Stimulated activated effector memory CD8-positive, alpha-beta T cell treated with anti-CD3 and anti-CD28 coated beads, Interleukin-12 subunit alpha, Interleukin-12 subunit beta, amount 100 ng/mL, for 72 hours (primary cell): ENCODE results near the gene ITGAV.

Experiments
- ATAC-seq: fragments of 150-1000 bp; cut with Tn5 transposase; 2 replicates; pipeline ENCODE4 v1.10.0; 2021
- DNase-seq, 2 donors: peaks; one replicate each; pipeline ENCODE4 v3.0.0; 2021 to 2022; ENCODE audit warnings: low spot score in 2 of 2
- H3K27ac Mint-ChIP-seq: one replicate; pipeline ENCODE4 v1.8.0; 2022; ENCODE audit warnings: mild to moderate bottlenecking, mixed read lengths
- H3K36me3 Mint-ChIP-seq: one replicate; pipeline ENCODE4 v1.8.0; 2022; ENCODE audit warnings: mild to moderate bottlenecking, mixed read lengths
- H3K4me1 Mint-ChIP-seq: one replicate; pipeline ENCODE4 v1.8.0; 2022; ENCODE audit warnings: mixed read lengths
- H3K4me3 Mint-ChIP-seq: one replicate; pipeline ENCODE4 v1.8.0; 2022; ENCODE audit warnings: mild to moderate bottlenecking, mixed read lengths
- H3K9me3 Mint-ChIP-seq: one replicate; pipeline ENCODE4 v1.8.0; 2022; ENCODE audit warnings: mixed read lengths

The ITGAV gene

DNA sequence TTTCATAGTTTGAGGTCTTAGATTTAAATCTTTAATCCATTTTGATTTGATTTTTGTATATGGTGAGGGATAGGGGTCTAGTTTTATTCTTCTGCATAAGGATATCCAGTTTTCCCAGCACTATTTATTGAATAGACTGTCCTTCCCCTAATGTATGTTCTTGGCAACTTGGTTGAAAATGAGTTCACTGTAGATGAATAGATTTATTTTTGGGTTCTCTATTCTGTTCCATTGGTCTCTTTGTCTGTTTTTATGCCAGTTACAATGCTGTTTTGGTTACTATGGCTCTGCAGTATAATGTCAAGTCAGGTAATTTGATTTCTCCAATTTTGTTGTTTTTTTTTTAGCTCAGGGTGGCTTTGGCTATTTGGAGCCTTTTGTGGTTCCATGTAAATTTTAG is 109.9 kb downstream of the ITGAV start:
- Mint-ChIP-seq H3K4me1 (peaks cover 2% of the 10 kb centered on the region), H3K9me3 (no peaks in the 10 kb centered on the region)

DNA sequence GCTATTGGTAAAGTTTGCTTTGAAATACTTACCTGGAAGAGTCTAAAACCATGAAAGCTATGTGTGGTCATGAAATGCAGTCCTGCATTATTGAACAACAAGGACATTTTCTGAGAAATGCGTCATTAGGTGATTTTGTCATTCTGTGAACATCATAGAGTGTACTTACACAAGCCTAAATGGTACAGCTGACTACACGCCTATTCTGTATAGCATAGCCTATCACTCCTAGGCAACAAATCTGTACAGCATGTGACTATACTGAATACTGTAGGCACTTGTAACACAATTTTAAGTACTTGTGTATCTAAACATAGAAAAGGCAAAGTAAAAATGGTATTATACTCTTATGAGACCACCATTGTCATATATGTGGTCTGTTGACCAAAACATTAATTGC is 112.2 kb downstream of the ITGAV start:
- ATAC-seq: no peak
- Mint-ChIP-seq H3K4me1 (no peaks in the 10 kb centered on the region), H3K4me3 (no peak overlapping the region)

More for the DNA sequence above, 109.9 kb downstream of the ITGAV start:
- no peak for DNase-seq
- no peaks in the 10 kb centered on the region for H3K36me3 Mint-ChIP-seq
- no peak overlapping the region for H3K27ac Mint-ChIP-seq
- no peak for ATAC-seq
- H3K4me3 Mint-ChIP-seq: no peak overlapping the region

DNA sequence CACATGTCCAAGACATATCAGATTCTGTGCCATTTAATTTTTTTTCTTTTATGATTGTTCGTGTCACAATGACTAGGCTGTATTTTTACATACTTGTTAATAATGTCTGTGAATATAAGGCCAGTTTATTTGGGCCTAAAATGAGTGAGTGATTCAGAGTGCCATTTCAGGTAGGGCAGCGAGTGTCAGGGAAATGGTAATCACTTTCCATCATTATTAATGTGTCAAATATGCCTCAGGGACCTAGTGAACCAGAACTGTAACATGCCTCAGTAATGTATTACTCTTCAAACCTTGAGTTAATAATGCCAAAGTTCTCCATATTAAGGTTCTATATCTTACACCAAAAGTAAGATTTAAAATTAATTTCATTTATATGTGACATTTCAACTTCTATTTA is 112.6 kb downstream of the ITGAV start:
- no peaks in the 10 kb centered on the region for H3K4me1 Mint-ChIP-seq
- no peak overlapping the region for H3K4me3 Mint-ChIP-seq
- no peak overlapping the region for H3K27ac Mint-ChIP-seq
- ATAC-seq (no peak), DNase-seq (no peak)
- no peaks in the 10 kb centered on the region for H3K36me3 Mint-ChIP-seq
- no peaks in the 10 kb centered on the region for H3K9me3 Mint-ChIP-seq

More for the DNA sequence above, 112.2 kb downstream of the ITGAV start:
- no peaks in the 10 kb centered on the region for H3K9me3 Mint-ChIP-seq
- DNase-seq: no peak
- H3K36me3 Mint-ChIP-seq: no peaks in the 10 kb centered on the region
- H3K27ac Mint-ChIP-seq: no peak overlapping the region

DNA sequence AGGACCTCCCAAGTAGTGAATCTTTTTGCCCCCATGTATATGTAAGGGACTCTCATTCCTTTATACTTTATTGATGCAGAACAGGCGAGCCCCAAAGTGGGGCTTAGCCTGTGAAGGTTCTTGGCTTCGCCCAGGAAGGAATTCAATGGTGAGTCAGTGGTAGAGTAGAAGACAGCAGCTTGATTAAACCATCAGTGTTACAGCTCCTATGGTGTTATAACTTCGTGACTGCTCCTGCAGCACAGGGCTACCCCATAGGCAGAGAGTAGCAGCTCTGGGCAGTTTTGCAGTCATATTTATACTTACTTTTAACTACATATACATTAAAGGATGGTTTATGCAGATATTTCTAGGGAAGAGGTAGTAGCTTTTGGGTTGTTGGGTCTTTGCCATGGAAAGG is 115.0 kb downstream of the ITGAV start:
- Mint-ChIP-seq H3K4me1 (no peaks in the 10 kb centered on the region), H3K36me3 (no peaks in the 10 kb centered on the region), H3K27ac (no peak overlapping the region), H3K4me3 (no peak overlapping the region), H3K9me3 (no peaks in the 10 kb centered on the region)
- DNase-seq (no peak), ATAC-seq (peak; percentile 52)

DNA sequence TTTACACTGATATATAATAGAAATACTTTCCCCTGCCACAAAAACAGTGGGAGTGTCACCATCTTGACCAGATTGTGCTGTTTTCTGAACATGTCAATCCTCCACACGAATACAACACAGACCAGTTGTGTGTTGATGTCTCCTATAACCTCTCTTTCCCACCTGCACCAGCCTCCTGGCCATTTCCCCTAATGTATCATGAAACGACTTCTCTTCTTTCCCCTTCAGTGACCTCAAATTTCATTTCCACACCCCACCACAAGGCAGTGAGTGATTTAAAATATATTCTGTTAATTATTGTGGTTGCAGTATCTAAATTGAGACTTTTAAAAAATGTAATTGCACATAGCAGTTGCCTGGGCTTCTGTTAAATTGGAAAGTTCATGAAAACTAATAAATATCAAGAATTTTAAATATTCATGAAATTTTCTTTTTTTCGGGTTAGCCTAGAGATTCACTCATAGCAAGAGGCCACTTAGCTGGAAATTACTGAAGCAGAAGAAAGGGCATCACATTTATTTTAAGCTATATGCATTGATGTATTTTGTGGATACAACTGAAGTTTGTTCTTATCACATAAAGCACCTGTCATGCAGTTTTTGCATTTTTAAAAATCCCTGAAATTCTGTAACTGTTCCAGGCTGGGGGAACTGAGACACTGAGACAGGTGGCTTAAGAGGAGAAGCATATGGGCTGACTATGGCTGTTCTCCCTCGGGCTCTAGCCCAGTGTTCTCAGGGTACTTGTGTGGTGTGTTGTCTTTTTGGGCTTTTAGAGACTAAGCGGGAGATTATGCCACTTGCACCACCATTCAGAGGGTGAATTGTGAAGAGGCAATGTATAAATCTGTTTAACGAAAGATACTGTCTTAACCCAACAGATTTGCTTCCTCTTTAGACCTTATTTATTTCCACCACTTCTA is 119.9 kb downstream of the ITGAV start:
- H3K27ac Mint-ChIP-seq: no peak overlapping the region
- ATAC-seq: no peak

DNA sequence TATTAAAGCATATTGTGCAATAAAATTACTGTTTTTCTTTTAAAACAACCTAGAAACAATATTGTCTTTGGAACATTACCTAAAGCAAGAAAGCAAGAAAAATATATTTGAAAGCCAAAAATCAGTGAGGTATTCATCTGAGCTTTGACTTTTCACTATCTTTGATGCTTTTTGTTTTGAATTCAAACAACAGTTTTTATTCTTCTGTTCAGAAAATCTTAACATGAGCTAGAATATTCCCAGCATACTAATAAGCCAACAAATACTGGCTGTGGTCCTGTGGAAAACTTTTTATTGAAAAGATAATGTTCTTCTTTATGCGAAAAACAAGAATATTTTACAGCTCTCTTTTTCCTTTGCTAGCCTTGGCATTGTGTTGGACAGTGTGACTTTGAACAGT is 123.8 kb downstream of the ITGAV start:
- DNase-seq: no peak
- no peaks in the 10 kb centered on the region for H3K9me3 Mint-ChIP-seq
- no peak for ATAC-seq
- no peaks in the 10 kb centered on the region for H3K4me1 Mint-ChIP-seq
- no peak overlapping the region for H3K4me3 Mint-ChIP-seq
- no peak overlapping the region for H3K27ac Mint-ChIP-seq
- H3K36me3 Mint-ChIP-seq: no peaks in the 10 kb centered on the region

More for the DNA sequence above, 119.9 kb downstream of the ITGAV start:
- no peak overlapping the region for H3K4me3 Mint-ChIP-seq
- no peaks in the 10 kb centered on the region for H3K36me3 Mint-ChIP-seq
- DNase-seq: no peak
- no peaks in the 10 kb centered on the region for H3K9me3 Mint-ChIP-seq
- no peaks in the 10 kb centered on the region for H3K4me1 Mint-ChIP-seq

DNA sequence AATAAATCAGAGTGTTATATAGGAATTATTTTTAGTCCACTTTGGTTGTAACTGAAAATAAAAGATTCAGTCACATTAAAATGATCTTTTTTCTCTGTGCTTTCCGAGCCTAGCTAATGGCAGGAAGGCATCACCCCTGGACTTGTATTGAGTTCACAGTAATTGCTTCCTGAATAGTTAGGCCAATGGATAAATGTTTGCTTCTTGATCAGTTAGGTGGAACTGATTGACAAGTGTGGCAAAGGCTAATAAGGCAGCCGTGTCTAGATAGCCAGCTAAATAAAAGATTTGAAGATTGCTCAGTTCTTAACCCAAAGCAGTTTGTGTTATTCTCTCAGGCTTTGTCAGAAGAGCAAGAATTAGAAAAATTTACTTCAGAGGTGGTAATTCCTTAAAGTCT is 124.8 kb downstream of the ITGAV start:
- no peaks in the 10 kb centered on the region for H3K9me3 Mint-ChIP-seq
- H3K4me3 Mint-ChIP-seq: no peak overlapping the region
- H3K4me1 Mint-ChIP-seq: no peaks in the 10 kb centered on the region
- ATAC-seq (no peak), DNase-seq (no peak)
- no peak overlapping the region for H3K27ac Mint-ChIP-seq
- no peaks in the 10 kb centered on the region for H3K36me3 Mint-ChIP-seq

DNA sequence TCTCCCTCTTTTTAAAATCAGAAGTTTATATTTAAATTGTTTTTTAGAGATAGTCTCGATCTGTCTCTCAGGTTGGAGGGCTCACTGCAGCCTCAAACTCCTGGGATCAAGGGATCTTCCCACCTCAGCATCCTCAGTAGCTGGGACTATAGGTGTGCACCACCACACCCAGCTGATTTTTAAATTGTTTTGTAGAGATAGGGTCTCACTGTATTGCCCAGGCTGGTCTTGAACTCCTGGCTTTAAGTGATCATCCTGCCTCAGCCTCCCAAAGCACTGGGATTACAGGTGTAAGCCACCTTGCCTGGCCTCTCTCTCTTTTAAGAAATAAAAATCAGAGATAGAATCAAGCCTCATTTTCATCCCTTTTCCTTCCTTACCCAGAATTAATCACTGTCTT is 126.1 kb downstream of the ITGAV start:
- H3K36me3 Mint-ChIP-seq: no peaks in the 10 kb centered on the region
- no peaks in the 10 kb centered on the region for H3K4me1 Mint-ChIP-seq
- H3K27ac Mint-ChIP-seq: no peak overlapping the region
- H3K4me3 Mint-ChIP-seq: no peak overlapping the region
- DNase-seq: no peak
- no peak for ATAC-seq
- H3K9me3 Mint-ChIP-seq: no peaks in the 10 kb centered on the region

DNA sequence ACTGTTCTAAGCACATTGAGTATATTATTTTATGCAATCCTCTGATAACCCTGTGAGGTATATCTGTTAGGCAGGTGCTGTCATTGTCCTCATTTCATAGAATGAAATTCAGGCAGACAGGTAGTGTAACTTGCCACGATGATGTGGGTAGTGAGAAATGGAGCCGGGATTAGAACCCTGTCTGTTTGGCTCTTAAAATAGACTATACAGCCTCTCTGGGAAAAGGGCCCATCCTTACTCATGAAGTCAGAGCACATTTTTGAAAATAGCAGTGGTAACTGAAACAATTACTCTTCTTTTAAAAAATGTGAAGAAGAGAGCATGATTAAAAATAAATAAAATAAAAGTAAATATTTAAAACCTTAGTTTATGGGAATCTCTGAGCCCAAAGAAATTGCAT is 127.0 kb downstream of the ITGAV start:
- no peak for ATAC-seq
- no peak for DNase-seq
- H3K4me3 Mint-ChIP-seq: no peak overlapping the region
- H3K4me1 Mint-ChIP-seq: no peaks in the 10 kb centered on the region
- H3K36me3 Mint-ChIP-seq: no peaks in the 10 kb centered on the region
- no peaks in the 10 kb centered on the region for H3K9me3 Mint-ChIP-seq
- no peak overlapping the region for H3K27ac Mint-ChIP-seq

DNA sequence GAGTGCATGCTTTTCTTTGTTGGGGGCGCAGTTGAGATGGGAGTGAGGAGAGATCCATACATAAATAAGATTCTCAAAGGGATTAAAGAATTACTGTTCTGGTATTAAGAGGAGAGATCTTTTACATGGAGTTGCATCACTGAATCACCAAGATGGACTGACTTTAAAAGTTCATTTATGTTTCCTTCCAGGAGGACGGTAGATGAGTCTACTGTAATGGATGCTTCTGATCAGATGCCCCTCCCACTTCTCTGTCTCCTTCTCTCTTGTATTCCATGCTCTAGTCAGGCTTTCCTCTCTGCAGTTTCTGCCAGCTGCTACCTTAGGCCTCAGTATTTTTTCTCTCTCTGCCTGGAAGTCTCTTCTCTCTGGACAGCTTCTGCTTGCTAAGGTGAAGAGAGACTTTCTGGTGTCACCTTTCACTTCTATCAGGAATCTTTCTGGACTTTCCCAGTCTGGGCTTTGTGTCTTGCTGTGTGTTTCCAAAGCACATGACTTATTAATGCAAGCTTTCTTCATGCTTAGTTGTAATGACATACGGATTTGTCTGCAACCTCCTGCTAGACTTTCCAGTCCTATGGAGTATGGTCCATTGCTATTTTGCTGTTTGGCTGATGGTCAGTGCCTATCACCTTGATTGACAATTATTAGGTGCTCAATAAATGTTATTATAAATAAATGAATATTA is 127.6 kb downstream of the ITGAV start:
- no peaks in the 10 kb centered on the region for H3K4me1 Mint-ChIP-seq
- no peak overlapping the region for H3K4me3 Mint-ChIP-seq
- no peak for DNase-seq
- no peak overlapping the region for H3K27ac Mint-ChIP-seq
- H3K9me3 Mint-ChIP-seq: no peaks in the 10 kb centered on the region
- no peaks in the 10 kb centered on the region for H3K36me3 Mint-ChIP-seq
- ATAC-seq: no peak

DNA sequence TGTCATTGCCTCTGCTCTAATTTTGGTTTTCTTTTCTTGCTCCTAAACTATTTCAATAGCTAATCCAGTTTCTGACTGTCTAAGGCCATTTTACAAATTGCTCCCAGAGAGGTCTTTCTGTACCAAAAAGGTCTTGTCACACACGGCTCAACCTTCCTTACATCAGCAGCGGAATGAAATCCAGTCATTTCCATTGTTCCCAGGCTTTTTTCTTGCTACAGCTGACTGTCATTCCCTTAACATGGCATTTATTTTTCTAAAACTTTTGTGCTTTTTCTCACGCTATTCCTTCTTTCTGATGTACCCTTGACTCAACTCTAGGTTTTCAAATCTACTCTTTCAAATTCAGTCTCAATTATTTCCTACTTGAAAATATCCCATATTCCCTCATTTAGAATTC is 128.3 kb downstream of the ITGAV start:
- Mint-ChIP-seq H3K9me3 (no peaks in the 10 kb centered on the region), H3K4me3 (no peak overlapping the region), H3K36me3 (no peaks in the 10 kb centered on the region), H3K4me1 (no peaks in the 10 kb centered on the region), H3K27ac (no peak overlapping the region)
- DNase-seq: no peak
- ATAC-seq: no peak

DNA sequence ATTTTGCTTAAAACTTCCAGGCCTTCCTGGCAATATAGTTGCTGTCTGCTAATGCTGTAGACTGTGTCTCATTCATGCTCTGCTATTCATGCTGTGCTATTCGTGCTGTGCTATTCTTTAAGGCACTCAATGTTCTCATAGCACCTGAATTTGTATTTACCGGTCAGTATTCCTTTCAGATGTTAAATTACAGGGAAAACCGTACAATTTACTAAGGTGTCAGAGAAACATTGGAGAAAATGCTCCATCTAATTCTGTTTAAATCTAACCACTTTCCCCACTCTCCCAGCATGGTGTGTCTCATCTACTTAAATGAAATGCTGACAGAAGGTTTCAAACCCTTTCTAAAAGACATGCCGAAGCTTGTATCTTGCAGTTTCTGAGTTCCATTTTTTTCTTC is 129.0 kb downstream of the ITGAV start:
- Mint-ChIP-seq H3K4me1 (no peaks in the 10 kb centered on the region), H3K36me3 (no peaks in the 10 kb centered on the region), H3K4me3 (no peak overlapping the region), H3K9me3 (no peaks in the 10 kb centered on the region), H3K27ac (no peak overlapping the region)
- ATAC-seq (no peak), DNase-seq (no peak)

DNA sequence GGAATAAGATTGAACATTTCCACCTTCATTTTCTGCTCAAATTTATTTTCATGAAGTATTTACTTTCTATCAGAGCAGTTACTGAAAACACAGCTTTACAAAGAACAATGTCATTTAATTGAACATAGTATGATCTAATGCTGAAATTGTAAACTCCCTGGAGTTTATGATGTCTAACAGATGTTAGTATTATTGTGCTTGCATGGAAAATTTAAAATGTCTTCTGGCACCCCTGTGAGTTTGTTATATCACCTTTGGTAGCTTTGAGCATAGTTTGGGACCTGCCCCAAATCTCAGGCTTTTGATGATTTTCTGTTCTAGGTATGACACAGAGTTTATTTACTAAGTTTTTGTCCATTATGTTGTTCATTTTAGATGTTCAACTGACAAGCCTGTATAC is 132.1 kb downstream of the ITGAV start:
- H3K4me1 Mint-ChIP-seq: no peaks in the 10 kb centered on the region
- no peak for DNase-seq
- no peak overlapping the region for H3K27ac Mint-ChIP-seq
- ATAC-seq: no peak
- H3K9me3 Mint-ChIP-seq: no peaks in the 10 kb centered on the region
- H3K36me3 Mint-ChIP-seq: no peaks in the 10 kb centered on the region
- no peak overlapping the region for H3K4me3 Mint-ChIP-seq

DNA sequence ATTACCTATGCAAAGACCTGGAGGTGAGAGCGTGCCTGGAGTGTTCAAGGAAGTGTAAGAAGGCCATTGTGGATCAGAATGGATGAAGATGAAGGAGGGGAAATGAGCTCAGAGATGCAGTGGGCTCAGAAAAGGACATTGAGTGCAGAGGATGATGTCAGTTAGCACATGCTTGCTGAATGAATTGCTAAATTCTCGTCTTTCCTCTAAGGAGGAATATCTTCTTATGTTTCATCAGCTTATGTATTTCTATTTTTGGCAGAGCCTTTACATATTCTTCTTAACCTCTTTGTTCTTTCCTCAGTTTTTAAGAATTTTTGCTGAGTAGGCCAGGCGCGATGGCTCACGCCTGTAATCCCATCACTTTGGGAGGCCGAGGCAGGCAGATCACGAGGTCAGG is 134.9 kb downstream of the ITGAV start:
- Mint-ChIP-seq H3K36me3 (no peaks in the 10 kb centered on the region), H3K9me3 (no peaks in the 10 kb centered on the region), H3K4me1 (no peaks in the 10 kb centered on the region), H3K4me3 (no peak overlapping the region), H3K27ac (no peak overlapping the region)
- no peak for DNase-seq
- no peak for ATAC-seq

DNA sequence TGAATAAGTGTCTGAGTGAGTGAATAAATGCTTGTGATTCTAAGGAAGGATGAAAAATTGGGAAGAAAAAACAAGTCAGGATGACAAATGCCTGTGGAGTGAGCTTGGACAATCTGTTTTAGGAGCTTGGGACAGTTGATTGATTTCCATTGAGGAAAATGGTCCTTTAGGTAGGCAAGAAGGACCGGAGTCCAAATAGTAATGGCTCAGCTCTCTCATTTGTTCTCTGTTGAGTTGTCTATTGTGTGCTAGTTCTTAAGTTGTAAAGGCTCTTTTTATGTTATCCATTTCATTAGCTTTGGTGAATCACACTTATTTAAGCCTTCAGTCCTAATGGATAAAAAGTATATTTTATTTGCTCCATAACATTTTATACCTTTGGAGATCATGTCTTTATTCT is 135.9 kb downstream of the ITGAV start:
- Mint-ChIP-seq H3K27ac (no peak overlapping the region), H3K36me3 (no peaks in the 10 kb centered on the region), H3K4me3 (no peak overlapping the region), H3K9me3 (no peaks in the 10 kb centered on the region), H3K4me1 (no peaks in the 10 kb centered on the region)
- DNase-seq (no peak), ATAC-seq (no peak)

DNA sequence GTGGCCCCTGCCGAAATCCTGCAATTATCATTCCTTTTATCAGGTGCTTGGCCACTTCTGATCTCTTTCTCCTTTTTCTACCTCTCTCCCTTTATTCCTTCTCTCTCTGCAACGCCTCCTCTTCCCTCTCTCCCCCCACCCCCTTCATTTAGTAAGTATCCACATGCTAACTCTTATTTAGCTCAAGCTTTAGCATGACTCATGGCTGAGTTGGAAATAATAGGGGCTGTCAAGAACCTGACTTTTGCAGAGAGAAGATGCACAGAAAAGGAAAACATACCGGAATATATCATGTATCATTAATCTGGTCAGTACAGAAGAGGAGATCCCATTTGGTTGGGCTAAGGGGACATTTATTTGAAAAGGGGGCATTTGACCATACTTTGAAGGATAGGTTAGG is 137.1 kb downstream of the ITGAV start:
- no peaks in the 10 kb centered on the region for H3K4me1 Mint-ChIP-seq
- H3K9me3 Mint-ChIP-seq: no peaks in the 10 kb centered on the region
- H3K36me3 Mint-ChIP-seq: no peaks in the 10 kb centered on the region
- no peak overlapping the region for H3K4me3 Mint-ChIP-seq
- no peak overlapping the region for H3K27ac Mint-ChIP-seq
- no peak for ATAC-seq
- no peak for DNase-seq
